Stimulated activated CD4-positive, alpha-beta T cell treated with anti-CD3 and anti-CD28 coated beads, Interleukin-1b, Interleukin-23, amount 100 ng/mL, for 1 hour (primary cell): Measurements from ENCODE around the gene CABP1.

Experiments used
- DNase-seq, 2 donors: peaks; one replicate each; pipeline ENCODE4 v3.0.0-alpha.2; 2020; ENCODE audit warnings: low read depth in 2 of 2

The CABP1 gene

DNA sequence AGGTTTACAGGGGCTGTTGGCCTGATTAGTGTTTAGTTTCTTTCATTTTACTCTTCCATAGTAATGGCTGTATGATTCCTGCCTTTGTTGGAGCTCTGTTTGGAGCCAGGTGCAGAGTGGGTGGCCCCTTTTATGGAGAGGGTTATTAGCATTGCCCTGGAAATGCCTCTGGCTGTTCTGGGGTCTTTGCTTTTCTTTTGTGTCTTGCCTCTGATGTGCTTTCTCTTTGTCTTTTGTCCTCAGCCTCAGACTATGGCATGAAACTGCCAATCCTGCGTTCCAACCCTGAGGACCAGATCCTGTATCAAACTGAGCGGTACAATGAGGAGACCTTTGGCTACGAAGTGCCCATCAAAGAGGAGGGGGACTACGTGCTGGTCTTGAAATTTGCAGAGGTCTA is 53.4 kb downstream of the CABP1 start:
- DNase-seq = no peak

DNA sequence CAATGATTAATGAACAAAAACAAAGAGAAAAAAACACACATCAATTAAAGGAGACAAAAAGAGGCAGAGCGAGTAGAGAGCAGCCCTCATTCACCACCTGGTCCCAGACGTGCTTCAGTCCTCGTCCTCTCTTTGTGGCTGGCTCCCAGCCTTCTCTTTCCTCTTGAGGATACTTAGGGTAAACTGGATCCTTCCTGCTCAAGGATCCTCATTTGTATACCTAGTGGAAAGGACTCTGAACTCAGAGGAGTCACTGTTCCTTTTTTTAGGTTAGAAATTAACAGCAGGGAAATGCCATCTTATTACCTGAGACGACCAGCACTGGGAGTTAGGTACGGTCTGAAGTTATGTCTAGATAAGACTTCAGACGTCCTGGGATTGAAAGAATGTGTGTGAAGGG is 56.2 kb downstream of the CABP1 start:
- DNase-seq = no peak

DNA sequence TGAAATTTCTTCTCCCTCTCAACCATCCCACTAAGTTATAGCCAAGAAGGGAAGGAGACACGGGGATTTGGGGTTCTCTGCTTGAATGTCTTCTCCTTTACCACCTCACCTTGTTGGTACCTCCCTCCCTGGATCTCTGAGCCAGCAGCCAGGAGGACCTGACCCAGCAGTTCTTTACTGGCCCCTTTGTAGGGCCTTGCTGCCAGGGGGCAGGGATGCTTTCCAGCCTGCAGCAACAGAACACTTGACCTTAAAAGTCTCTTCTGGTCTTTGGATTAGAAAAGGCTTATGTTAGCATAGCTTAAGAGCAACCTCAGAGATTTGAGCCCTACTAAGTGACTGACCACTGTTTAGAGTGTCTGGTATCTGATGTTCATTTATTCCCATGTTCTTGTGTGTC is 56.9 kb downstream of the CABP1 start:
- DNase-seq = no peak

DNA sequence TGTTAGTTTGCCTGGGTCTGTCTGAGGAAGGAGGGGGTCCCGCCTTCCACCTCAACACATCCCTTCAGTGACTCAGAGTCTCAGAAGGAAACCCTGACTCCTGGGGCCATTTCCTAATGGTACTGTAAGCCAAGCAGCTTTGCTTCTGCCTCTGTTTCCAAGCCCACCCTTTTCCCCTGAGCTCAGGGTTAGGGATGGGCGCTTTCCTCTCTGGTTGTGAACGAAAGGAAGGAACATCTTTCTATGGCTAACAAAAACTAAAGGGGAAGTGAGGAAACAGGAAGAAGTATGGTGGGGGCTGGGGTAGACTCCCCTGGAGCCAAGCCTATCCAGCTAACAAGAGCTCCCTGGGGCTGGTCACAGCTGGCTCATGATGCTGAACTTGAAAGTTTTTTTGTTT is 58.2 kb downstream of the CABP1 start:
- no peak for DNase-seq

DNA sequence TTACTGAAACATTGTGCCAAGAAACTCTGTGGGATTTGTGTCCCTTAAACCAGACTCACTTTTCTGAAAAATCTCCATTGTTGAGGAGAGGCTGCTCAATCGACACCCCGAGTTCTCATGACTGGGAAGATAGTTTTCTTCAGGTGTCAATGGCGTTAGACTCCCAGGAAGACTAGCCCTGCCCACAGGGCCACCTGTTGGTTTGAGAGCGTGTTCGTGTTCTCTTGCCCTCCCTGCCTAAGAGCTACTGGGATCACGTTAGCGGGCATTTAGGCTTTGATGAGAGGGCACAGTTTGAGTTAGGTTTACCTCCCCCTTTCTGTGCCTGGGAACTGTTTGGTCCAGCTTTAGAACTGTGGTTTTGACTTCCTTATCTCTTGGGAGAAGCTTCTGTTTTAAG is 59.1 kb downstream of the CABP1 start:
- DNase-seq = no peak

DNA sequence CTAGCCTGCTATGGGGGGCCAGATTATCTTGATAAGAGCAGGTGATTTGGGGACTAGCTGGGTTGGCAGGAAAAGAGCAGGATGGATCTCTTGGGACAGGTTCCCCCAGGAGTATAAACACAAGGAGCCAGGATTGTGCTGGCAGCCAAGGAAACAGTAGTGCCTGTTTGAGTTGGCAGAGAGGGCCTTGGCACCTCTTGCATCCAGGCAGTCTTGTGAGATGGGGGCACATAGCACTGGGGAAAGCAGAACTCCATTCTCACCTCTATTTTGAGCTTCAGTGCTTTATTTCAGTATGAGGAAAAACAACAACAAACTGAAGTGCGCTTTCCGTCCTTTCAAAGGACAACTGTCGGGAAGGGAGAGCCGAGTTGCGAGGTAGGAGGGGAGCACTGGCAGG is 60.5 kb downstream of the CABP1 start:
- DNase-seq = no peak

DNA sequence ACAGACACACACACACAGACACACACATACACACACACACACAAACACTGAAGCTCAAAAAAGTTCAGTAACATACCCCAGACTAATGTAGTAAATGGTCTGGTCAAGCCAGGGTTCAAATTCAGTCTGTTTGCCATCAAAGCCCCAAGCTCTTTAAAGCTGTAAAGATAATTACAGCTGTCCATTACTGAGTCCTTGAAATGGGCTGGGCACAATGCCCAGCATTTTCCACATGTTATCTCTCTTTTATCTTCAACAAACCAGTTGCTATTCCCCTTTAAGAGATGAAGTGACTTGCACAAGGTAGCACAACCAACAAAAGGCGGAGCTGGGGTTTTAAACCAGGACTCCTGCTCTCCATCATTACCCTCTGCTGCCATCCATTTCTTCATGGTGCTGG is 62.2 kb downstream of the CABP1 start:
- DNase-seq = no peak

DNA sequence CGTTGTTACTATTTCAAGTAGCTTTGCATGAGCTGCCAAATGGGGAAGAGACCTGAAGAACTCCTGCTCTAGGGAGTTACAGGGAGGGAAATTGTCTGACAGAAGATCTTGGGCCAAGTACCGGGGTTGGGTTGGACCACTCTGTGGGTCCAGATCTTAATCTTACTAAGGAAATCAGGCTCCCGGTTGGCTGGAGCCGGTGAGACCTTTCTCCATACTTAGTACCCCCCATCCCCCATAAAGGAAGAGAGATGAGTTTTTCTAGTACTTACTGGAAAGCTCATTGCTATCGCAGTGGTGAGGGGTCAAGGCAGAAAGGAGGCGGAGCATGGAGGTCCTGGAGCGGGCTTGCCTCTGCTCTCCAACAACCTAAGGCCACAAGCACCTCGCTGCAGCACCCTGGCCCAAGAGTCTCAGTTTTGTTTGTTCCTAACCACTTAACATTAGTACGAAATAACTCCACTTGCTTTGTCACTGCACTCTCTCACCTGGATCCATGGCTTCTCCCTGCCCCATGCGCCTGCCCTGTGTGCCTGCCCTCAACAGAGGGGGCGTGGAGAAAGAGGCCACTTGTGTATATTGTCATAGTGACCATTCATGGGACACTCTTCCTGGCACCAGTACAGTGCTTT is 63.0 kb downstream of the CABP1 start:
- no peak for DNase-seq

DNA sequence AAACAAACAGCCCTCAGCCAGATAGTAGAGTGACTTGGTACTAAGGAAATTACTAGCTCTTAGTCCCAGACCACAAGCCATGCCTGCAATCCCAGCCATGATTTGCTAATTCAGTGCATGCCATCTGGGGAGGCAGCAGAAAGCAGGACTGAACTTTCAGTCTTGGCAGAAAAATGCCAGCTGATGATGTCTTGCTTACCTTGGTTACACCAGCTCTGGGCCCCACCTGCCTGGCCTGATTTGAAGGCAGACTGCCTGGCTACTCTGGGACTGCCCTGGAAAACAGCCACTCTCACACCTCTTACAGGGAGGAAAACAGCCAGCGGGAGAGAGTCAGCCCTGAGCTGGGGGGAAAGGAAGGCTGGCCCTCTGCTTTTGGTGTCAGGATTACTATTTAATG is 65.2 kb downstream of the CABP1 start:
- DNase-seq = no peak

DNA sequence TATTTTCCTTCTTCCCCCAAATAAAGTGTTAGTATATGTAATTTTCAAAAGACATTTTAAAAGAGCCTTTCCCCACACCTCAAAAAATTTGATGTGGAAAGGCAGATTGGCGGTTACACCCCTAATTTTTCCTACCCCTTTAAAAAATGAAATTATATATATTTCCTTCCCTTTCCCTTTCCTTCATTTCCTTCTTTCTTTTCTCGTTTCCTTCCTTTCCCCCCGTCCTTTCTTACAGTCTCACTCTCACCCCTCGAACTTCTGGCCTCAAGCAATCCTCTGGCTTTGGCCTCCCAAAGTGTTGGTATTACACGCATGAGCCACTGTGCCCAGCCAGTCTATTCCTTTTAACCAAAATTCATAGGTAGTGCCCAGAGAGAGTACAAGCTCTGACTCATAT is 65.6 kb downstream of the CABP1 start:
- no peak for DNase-seq

DNA sequence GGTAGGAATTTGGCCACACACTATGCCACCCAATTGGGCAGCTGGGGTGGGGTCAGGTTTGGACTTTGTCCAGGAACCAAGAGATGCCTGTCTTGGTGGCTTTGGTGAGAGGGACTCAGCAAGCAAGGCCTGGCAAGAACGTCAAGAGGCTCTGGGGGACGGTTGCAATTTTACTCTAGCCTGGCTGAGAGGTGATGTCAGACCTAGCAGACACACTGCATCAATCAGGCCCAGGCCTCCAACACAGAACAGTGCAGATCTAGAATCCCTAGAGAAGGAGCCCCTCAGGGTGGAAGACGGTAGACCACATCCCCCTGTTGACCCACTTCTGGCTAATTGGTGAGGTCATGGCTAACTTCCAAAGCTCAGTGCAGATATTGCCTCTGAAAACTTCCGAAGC is 68.2 kb downstream of the CABP1 start:
- DNase-seq = no peak

DNA sequence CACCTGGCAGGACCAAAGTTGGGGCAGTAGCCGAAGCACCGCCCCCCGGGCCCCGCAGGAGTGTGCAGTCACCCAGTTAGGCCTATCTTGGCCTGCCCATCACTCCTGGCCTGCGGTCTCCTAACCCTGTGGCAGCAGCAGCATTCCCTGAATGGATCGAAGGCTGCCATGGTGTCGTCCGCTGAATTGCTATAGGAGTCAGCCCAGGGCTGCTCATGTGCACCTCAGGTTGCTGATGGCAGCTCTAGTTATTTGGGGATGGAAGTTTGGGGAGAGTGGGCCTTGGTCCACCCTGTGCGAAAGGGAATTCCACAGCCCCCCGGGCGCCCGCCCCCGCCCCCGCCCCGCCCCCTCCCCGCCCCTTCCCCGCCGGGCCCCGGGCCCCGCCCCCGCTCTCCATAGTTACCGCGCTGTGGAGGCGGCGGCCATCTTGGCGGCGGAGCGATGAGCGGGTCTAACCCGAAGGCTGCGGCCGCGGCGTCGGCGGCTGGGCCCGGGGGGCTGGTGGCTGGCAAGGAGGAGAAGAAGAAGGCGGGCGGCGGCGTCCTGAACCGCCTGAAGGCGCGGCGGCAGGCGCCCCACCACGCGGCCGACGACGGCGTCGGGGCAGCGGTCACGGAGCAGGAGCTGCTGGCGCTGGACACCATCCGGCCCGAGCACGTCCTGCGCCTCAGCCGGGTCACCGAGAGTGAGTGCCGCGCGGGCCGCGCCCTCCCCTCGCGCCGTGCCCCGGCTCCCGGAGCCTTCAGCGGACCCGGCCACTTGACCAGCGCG is 69.8 kb downstream of the CABP1 start, which contains the start of gene UNC119B:
Gene UNC119B (plus strand): TSS at position 428 of the 774 bp plus-strand sequence. CDS start 17 bp downstream, at position 445.
- peak; percentile 34 to 58 for DNase-seq

DNA sequence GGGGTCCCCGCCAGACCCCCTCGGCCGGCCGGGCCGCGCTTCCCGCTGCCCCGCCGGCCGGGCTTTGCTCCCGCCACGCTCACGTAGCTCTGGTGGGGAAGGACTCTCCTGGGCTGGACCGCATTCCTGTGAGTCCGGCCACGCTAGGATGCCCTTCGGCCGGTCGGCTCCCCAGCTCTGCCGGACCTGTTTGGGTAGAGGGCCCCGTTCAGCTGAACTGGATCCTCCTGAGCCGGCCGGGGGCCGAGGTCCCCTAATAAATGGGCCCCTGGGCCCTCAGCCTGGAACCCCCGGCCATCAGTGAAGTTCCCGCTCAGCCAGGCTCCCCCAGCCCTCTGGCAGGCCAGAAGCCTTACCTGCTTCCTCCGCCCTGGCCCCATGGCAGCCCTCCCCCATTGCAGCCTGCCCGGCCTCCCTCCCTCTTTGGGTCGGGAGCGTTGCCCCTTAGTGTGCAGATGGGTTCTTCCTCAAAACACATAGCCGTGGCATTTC is 70.4 kb downstream of the CABP1 start:
- no peak for DNase-seq

DNA sequence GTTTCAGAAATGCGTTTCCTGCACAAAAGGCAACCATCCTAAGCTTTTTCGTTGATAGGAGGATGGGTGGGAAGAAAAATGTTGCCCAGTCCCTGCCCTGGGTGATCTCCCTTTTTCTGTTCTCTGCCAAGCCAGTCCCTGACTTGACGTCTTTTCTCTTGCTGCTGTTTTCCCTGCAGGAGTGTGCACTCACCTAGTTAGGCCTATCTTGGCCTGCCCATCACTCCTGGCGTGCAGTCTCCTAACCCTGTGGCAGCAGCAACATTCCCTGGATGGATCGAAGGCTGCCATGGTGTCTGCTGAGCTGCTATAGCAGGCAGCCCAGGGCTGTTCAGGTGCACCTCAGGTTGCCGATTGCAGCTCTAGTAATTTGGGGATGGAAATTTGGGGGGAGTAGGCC is 71.0 kb downstream of the CABP1 start:
- no peak for DNase-seq

DNA sequence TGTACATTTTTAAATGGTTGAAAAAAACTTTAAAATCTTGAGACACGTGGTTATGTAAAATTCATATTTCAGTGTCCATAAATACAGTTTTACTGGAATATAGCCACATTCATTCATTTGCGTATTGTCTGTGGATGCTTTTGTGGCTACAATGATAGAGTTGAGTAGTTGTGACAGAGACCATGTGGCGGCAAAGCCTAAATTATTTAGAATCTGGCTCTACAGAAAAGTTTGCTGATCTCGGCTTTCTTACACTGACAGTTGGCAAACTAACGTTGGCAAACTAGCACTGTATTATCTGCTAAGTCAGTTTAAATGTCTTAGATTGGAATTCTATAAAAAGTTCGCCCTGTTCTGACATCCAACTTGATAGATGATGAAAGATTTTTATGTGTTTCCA is 72.2 kb downstream of the CABP1 start:
- DNase-seq = no peak

DNA sequence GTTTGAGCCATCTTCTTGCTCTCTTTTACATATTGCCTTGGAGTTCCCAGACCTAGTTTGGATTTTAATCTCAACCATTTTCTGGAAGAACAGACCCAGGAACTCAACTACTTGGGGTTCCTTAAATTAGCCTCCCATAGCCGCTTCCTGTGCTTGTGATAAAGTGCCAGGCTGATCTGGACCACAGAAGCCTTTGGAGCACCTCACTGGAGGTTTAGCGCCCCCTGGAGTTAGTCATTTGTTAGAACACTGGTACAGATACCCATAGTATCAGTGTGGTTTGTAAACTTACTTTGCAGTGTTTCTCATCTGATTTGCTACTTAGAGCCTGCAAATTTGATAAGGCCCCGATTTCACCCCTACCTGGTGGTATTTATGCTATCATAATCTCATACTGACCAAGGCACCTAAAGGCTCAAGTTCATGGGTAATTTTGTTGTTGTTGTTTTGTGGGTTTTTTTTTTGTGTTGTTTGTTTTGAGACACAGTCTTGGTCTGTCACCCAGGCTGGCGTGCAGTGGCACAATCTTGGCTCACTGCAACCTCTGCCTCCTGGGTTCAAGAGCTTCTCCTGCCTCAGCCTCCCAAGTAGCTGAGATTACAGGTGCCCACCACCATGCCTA is 73.5 kb downstream of the CABP1 start:
- DNase-seq = peak; percentile 17 to 53
